GM12872 (cell line): Measurements from ENCODE around the gene DLX2.

ENCODE experiments used
- TF ChIP-seq, protein P1 (sequence below): IDR thresholded peaks from 3 replicates; pipeline ENCODE4 v1.5.1; 2011; ENCODE audit warnings: low read depth, mild to moderate bottlenecking, low read length, moderate library complexity; ENCODE audit not compliant: insufficient read depth

DLX2 gene

DNA sequence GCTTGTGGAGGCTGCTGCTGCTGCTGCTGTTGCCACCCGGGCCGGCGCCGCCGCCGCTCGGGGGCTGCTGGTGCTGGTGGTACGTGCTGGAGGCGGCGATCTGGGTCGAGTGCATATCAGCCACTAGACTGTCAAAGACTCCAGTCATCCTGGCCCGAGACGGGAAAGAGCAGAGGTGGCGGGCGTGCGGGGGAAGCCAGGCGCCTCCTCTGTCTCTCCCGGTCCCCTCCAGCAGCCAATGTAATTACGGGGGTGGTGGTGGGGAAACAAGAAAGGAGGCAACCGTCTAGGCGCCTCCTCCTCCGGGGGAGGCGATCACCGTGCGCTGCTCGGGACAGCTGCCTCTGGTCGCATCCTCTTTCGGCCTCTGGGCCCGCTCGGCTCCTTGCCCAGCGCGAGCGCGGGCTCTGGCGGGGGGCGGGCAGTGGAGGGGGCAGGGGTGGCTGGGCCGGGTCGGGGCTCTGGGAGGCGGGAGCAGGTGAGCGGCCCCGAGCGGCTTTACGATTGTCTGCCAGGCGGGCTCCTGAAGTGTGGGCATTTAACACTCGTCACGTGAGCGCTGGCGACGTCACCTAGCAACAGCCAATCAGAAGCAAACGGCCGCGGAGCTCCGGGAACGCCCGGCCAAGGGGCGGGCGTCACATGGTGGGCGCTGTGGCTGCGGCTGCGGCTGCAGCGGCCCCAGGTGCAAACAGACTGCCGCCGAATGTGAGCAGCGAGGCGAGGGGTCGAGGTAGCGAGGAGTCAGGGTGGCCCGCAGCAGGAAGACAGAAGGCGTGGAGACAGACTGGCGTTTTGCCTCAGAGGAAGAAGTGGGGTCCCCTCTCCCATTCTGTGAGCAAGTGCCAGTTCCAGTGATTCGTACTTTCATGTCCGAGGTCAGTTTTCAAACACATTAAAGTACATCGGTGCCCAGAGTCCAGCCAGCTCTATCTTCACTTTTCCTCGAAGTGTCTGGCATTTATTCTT, at the start of gene DLX2:
TSS of gene DLX2 (minus strand) at position 510 of the 969 bp plus-strand sequence. CDS start at position 148, 362 bp downstream.
- TF ChIP-seq, protein P1, sequence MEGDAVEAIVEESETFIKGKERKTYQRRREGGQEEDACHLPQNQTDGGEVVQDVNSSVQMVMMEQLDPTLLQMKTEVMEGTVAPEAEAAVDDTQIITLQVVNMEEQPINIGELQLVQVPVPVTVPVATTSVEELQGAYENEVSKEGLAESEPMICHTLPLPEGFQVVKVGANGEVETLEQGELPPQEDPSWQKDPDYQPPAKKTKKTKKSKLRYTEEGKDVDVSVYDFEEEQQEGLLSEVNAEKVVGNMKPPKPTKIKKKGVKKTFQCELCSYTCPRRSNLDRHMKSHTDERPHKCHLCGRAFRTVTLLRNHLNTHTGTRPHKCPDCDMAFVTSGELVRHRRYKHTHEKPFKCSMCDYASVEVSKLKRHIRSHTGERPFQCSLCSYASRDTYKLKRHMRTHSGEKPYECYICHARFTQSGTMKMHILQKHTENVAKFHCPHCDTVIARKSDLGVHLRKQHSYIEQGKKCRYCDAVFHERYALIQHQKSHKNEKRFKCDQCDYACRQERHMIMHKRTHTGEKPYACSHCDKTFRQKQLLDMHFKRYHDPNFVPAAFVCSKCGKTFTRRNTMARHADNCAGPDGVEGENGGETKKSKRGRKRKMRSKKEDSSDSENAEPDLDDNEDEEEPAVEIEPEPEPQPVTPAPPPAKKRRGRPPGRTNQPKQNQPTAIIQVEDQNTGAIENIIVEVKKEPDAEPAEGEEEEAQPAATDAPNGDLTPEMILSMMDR: no peak

DNA sequence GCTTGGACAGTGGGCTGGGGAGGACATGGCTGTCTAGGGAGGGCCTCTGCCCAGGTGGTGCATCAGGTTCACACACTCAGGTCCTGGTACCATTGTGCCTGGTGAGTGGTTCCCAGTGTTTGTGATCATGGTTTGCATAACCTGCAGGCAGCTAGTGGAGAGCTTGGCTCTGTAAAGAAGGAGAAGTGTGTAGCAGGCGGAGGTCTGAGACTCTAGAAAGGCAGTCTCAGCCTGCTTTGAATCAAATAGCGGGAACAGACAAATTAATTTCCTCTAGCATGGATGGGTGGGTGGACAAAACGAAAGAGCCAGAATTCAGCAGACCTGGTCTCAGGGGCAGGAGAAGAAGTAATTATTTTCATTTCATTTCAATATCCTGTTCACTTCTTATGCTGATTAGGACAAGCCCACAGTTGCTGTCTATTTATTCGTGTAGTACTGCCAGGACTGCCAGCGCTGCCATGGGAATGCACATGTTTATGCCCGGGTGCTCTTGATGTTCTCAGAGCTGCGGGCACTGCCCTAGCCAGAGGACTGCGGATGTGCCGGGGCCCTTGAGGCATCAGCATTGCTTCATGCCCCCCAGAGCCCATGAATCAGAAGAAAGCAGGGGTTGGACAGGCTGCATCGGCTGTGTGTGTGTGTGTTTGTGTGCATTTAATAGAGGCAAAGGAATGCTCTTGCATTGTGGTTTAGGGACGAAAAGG, 45.4 kb upstream of the DLX2 start:
- TF ChIP-seq, protein P1: no peak

DNA sequence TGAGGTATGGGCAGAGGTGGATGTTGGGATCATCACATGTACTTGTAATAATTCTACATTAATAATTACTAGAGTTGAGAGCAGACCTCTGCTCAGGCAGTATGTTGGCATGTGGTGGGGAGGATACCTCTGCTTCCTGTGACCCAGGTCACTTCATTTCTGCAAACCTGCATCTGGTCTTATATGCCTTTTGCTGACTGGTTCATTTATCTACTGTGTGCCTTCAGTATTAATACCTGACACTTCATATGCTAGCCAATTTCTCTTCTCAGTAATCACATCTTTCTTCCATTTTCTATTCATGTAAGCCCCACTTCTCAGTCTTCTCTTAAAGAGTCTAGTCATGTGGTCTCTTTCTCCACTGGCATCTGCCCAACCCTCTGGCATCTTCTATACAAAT, 41.1 kb upstream of the DLX2 start:
- TF ChIP-seq, protein P1: no peak

DNA sequence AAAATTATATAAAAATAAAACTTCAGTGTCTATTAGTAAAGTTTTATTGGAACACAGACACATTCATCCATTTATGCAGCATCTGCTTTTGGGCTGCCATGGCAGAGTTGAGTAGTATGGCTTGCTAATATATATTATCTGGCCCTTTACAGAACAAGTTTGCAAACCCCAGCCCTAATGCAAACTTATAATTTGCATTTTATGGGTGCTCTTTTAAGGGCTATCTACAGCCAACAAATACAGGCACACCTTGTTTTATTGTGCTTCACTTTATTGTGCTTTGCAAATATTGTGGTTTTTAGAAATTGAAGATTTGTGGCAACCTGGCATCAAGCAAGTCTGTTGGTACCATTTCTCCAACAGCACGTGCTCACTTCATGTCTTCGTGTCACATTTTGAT, 35.2 kb upstream of the DLX2 start:
- TF ChIP-seq, protein P1: no peak

DNA sequence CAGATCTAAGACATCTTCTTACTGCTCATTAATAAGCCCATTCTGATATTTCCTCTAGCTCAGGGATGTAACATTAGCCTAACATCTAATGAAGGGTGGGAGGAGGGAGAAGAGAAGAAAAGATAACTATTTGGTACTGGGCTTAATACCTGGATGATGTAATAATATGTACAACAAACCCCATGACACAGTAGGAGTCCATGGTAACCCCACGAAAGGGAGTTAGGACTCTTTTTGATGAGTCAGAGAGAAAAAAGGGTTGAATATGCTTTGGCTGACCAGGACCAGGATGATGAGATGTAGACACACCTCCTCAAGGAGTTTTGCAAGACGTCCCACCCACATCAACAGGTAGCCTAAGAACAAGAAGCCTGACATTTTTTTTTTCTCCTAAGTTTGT, 34.4 kb upstream of the DLX2 start:
- TF ChIP-seq, protein P1: no peak

DNA sequence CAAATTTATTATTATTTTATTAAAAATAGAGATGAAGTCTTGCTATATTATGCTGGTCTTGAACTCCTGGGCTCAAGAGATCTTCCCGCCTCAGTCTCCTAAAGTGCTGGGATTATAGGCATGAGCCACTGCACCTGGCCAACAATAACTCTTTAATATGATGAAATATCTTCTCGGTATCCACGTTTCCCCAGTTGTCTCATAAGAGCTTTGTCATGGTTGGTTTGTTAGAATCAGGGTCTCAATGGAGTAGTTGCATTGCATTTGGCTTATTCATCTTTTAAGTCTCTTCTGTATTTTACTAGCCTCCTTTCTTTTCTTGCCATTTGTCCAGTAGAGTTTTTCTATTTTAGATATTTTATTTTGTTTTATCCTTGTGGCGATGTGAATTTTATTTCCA, 32.7 kb upstream of the DLX2 start:
- TF ChIP-seq, protein P1: no peak

DNA sequence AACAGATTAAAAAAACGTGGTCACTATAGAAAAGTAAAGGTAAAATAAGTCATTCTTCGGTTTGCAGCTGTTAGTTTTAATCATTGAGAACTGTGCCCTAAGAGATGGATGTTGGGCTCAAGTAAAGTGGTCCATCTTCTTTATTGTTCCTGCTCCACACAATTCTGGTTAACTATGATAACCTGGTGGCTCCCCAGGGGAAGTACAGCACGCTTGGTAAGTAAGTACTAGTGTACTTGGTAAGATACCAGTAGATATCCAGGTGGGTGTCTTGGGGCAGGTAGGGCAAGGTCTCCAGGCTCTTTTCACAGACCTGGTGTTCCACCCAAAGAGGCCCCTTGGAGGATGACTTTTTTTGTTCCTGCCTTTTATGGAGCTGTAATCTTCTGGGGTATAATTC, 31.6 kb upstream of the DLX2 start:
- TF ChIP-seq, protein P1: no peak
